ENCODE results near the gene EOLA1.

DNA sequence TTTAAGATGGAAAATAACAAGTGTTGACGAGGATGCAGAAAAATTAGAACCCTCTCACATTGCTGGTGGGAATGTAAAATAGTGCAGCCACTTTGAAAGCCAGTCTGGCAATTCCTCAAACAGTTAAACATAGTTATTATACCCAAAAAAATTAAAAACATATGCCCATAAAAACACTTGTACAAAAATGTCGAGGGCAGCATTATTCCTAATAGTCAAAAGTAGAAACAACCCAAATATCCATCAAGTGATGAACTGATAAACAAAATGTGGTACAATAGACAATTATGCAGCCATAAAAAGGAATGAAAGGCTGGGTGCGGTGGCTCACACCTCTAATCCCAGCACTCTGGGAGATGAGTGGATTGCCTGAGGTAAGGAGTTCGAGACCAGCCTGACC is 42.0 kb upstream of the EOLA1 start:
- TF ChIP-seq CTCF (IDR thresholded peaks at IDR 0.05; ENCODE audit: borderline replicate concordance, extremely low read depth, low read length, poor library complexity, severe bottlenecking) = no peak
- TF ChIP-seq EZH2 (IDR thresholded peaks at IDR 0.05; ENCODE audit: borderline replicate concordance, low read depth, low read length, severe bottlenecking) = no peak
